Renal cortical epithelial cell (primary cell): ENCODE measurements around the gene CEP95. TPM values are rescaled to one million over a fixed set of nuclear protein-coding genes. Genes with fewer than 3 reads are reported as not detected.
"Not testable (repeated sequence)": the region's sequence is repeated elsewhere in the genome, so short reads cannot be mapped to it uniquely, and the experiment has no call there.

Experiments
- DNase-seq: peaks from one replicate; pipeline ENCODE4 v3.0.0-alpha.2; 2011; ENCODE audit warnings: low read depth
- total RNA-seq: library from RNA; depleted of rRNA; stranded (reverse); fragments of >200 nt; gene quantifications from 2 replicates; pipeline ENCODE4 v1.2.3, GENCODE V29; 2014

CEP95 gene
- total RNA-seq, 1 donor from 2014 or later, result 39.6 TPM

GRCh38 chr17:64572682-64573154 lies 65.9 kb downstream of the CEP95 start:
- peak; percentile 13 for DNase-seq

- no peak for DNase-seq
Observed at GRCh38 chr17:64573214-64573613, 66.4 kb downstream of the CEP95 start.

- DNase-seq, result no peak
Observed at GRCh38 chr17:64574646-64575045, 67.9 kb downstream of the CEP95 start.

- DNase-seq, result no peak
Observed at GRCh38 chr17:64575431-64575830, 68.7 kb downstream of the CEP95 start.

GRCh38 chr17:64577025-64577424 lies 70.2 kb downstream of the CEP95 start:
- not testable (repeated sequence) for DNase-seq

DNA sequence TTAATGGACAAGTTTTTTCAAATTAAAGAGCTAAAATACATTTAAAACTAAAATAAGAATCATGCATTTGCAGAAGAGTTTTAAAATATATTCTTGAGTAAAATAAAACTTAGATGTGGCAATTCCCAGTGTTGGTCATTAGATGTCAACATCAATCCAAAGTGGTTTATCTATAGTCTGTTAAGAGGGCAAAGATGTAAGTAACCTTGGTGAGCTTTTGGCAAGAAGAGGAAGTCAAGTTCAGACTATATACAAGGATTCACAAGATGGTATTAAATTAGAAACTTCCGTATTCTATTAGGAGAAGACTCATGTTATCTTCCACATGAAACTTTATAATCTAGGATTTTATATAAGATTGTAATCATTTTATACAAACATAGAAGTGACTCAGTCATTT lies 73.1 kb downstream of the CEP95 start:
- no peak for DNase-seq

GRCh38 chr17:64580384-64581315 lies 73.9 kb downstream of the CEP95 start:
- DNase-seq, result peak; percentile 32

- no peak for DNase-seq
Observed at GRCh38 chr17:64583038-64583437, 76.3 kb downstream of the CEP95 start.

DNA sequence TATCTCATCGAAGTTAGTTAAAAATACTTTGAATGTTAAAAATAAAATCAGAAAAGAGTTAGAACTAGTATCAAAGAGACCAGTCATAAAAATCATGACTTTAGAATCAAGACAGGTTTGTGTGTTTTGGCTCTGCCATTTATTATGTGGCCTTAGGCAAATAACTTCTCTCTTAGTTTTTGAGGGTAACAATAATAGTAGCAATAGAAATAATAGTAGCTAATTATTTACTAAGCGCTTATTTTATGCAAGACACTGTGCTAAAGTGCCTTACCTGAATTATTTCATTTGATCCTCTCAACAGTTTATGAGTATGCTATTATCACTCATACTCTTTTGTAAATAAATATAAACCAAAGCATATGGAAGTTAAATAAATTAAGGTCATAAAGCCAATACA lies 78.4 kb downstream of the CEP95 start:
- peak; percentile 79 for DNase-seq

Other genes with a start within 250 kb of the CEP95 start
- 10.1 and 62.6 TPM in 2 replicates for gene TEX2, start 243.7 kb upstream of the CEP95 start, total RNA-seq
- 2.3 and 5.9 TPM in 2 replicates for gene PECAM1, start 116.1 kb upstream of the CEP95 start, total RNA-seq
- gene MILR1, start 57.9 kb upstream of the CEP95 start, total RNA-seq, result 0.20 TPM in 1 of 2 replicates, not detected in the other
- 4.5 and 11.4 TPM in 2 replicates for gene POLG2, start 9.9 kb upstream of the CEP95 start, total RNA-seq
- gene DDX5, start 688 bp upstream of the CEP95 start, total RNA-seq, result 235 and 745 TPM in 2 replicates
- 77.1 and 92.9 TPM in 2 replicates for gene SMURF2, start 155.3 kb downstream of the CEP95 start, total RNA-seq